ENCODE measurements around the gene RXRA. TPM values are rescaled to one million over a fixed set of nuclear protein-coding genes. Genes with fewer than 3 reads are reported as not detected.

Gene RXRA
- total RNA-seq, 1 donor from 2014 or later = 163 TPM

DNA sequence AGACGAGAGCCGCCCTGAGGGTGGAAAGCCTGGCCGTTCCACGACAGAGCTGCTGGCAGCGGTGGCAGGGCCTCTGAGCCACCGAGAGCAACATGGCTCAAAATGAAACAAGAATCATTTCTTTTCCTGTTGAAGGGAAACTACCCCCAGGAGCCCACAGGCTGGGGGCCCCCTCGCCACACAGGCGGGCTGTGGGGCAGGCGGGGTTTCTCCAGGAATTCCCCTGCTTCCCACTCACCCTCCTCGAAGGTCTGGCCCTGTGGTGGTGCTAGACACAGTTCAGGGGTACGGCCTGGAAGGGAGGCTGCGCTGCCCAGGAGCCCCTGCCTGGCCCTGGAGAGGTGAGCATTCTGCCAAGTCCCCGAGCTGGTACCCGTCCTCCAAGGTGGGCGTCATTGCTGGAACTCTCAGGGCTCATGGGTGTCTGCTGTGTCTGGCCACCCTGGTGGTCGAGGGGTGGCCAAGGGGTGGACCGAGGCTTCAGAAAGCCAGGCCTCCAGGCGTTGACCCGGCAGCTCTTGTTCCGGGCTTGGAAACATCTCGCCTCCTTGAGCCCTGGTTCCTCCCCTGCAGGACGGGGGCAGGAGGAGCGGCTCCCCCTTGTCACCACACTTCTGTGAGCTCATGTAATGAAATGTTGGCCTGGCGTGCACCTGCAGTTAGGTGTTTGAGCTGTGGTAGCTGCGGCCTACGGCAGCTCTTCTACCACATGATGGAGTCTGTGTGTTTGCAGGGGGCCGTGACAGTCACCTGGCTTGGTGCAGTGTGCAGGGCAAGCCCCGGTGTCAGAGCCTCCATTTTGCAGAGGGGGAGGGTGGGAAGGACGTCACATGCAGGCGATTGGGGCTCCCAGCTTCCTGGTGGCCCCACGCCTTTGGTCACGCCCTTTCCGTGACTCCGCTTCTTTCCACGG, 65.3 kb downstream of the RXRA start:
- DNase-seq (ENCODE audit: low spot score) (no peak), ATAC-seq (no peak)

DNA sequence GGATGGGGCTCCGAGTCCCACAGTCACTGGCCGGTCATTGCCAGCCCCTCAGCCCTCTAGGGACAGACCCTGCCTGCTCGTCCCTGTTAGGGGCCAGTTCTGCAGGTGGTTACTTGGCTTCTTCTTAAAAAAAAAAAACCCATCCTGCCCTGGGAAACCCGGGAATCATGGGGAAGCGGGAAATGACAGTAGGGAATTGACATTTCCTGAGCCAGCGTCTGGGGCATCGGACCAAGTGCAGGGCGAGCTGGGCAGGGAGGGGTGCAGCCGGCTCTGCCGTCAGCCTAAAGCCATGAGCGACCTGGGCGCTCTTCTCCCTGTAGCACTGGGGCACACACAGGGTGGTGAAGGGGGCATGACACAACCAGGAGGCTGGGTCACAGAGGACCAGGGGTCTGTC, 66.6 kb downstream of the RXRA start:
- no peak for ATAC-seq
- no peak for DNase-seq (ENCODE audit: low spot score)

DNA sequence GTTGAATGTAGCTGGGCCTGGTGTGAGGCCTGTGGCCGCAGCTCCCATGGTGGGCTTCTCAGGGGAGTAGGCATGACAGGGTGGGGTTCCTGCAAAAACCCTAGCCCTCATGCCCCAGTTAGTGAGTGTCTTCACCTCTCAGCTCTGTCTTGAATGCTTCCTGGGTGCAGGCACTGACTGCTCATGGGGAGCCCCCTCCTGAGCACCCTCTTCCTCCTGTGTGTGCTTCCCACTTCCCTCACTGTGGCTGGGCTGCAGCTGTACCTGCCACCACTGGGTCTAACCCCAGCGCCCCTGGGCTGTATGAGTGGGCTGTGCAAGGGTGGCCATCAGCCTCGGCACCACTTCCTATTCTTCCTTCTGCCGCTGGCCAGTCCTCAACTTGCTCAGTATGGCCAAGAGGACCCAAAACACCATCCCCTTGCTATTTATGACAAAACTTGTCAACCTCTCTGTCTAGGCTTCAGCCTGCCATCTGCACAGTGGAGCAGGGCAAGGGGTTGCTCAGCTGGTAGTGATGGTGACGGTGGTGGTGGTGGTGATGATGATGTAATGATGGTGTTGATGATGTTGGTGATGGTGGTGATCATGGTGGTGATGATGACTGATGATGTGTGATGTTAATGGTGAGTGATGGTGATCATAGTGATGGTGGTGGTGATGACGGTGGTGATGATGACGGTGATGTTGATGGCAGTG, 67.5 kb downstream of the RXRA start:
- ATAC-seq = no peak
- no peak for DNase-seq (ENCODE audit: low spot score)

DNA sequence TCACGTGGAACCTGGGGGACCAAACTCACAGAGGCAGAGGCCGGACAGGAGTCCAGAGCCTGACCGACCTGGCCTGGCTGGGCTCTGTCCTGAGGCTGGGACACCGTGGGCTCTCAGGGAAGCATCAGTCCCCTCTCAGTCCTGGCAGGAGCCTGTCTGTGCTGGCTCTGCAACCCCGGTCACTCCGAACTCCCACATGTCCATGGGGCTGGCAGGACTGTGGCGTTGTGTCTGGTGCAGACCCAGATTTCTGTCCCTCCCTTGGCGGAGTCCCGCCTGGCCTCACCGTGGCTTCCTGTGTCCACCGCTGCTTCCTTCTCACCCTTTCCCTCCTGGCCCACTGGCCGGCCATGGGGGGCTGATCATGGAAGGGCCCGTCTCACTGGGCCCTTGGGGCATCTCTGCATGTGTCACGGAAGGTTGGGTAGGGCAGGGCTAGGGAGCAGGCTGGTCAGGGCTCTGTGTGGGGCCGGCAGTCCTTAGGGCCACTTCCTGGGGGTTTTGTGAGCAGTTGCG, 68.8 kb downstream of the RXRA start:
- no peak for DNase-seq (ENCODE audit: low spot score)
- ATAC-seq = peak; percentile 3

DNA sequence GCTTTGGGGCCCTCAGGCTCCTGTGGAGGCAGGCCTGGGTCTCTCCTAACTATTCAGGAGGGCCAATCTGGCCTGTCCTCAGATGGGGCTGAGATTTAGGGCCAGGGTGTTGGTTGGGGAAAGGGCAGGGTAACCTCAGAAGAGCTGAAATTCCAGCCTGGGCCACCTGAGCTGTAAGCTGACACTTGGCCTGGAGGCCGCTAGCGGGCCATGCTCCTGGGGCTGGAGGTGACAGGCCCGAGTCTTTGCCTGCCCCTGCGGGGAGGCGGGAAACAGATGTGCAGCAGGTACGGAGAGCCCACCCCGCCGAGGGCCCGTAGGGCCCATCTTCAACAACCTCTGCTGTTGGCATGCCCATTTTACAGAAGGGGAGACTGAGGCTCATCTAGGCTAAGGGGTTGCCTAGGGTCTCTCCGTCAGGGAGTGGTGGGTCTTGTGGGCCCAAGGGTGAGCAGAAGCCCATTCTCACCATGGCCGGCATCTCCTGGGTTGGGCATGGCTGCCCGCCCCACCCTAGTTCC, 69.5 kb downstream of the RXRA start:
- ATAC-seq (peak; percentile 3), DNase-seq (ENCODE audit: low spot score) (no peak)

DNA sequence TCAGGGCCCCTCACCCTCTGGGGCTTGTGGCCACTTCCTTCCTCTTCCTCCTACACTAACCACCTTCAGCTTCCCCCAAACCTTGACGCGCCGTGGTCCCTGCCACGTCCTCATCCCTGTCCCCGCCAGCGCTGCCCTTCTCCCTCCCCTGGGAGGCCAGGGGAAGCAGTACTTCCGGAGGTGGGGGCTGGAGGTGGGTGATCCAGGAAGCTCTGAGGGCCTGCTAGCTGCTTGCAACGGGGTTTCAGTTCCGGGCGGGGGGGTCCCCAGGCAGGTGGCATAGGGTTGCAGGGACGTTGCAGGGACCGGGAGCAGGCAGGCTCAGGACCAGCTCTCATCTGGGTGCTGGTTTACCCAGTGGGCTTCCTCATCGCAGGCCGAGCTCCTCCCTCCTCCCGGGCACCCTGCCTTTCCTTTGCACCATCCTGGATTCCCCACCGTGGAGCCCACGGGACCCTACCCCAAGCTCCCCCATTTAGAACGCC, 70.0 kb downstream of the RXRA start:
- ATAC-seq (no peak), DNase-seq (ENCODE audit: low spot score) (no peak)

DNA sequence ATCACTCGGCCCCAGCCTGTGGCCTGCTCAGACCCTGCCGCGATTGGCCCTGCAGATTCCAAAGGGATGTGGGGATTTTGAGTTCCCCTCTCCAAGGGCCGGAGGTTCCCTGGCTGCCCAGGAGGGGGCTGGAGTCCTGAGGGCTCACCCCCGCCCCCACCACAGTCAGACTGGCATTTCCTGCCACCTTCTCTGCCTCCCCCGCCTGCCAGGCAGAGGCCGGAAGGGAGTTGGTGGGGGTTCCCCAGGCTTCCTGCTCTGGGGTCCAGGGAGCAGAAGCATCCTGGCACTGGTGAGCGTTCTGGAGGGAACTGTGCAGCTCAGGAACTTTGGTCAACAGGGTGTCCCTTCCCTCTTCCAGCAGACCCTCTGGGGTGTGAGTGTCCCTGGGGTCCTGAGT, 70.6 kb downstream of the RXRA start:
- DNase-seq (ENCODE audit: low spot score) = no peak
- peak; percentile 1 for ATAC-seq

DNA sequence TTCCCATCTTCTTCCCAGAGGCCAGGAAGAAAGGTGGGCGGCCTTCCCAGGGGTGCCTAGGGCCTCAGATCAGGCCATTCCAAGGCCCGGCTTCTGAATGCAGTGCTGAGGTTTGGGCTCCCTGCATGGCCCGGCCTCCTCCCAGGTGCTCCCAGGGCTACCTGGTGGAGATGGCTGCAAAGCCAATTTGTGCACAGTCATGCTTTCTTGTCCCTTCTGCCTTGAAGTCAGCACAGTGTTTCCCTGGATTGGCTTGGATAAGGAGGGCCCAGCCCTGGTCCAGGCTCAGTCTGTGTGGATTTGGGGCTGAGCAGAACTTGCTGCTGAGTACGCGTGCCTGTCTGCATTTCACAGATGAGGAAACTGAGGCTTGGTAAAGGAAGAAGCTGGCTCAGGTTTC, 72.5 kb downstream of the RXRA start:
- ATAC-seq = no peak
- no peak for DNase-seq (ENCODE audit: low spot score)

DNA sequence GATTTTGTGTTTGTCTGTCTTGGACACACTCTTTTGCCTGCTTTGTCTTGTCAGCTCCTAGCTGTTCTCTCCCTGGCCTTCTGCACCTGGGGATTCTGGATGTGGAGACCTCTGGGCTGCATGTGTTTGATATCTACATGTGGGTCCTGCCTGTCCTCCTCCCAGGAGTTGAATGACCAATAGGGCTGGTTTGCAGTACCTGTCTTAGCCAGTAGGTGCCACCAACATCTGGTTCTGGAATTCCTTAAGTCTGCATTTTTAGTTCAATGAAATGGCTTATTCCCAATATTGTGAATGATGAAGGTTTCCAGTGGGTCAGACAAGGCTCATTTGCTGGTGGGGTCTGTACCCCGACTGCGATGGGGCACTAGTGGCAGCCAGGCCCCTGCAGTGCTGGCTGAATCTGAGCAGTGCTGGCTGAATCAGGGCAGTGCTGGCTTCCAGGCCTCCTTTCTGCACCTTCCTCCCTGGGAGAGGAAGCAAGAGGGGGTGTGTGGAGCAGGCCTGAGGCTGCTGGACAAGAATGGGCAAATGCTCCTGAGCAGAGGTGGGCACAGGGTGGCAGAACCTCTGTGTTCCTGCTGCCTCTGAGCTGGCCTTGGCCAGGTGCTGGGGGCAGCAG, 73.3 kb downstream of the RXRA start:
- ATAC-seq (peak; percentile 33), DNase-seq (ENCODE audit: low spot score) (no peak)

DNA sequence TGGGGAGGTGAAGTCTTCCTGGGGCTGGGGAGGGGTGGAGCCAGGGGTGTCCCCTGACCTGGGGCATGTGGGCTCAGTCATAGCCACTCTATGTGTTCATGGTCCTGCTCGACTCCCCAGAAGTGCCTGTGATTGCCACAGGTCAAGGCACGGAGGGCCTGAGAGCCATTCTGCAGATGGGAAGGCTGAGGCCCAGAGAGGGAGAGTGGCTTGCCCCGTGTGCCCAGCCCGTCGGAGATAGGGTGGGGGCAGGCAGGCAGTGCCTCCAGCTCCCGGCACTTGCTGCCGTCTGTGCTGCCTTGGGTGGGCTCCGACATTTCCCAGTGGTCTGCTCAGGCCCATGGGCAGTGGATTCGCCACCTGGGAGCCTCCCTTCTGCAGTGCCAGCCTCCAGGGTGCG, 74.0 kb downstream of the RXRA start:
- DNase-seq (ENCODE audit: low spot score) (no peak), ATAC-seq (no peak)

DNA sequence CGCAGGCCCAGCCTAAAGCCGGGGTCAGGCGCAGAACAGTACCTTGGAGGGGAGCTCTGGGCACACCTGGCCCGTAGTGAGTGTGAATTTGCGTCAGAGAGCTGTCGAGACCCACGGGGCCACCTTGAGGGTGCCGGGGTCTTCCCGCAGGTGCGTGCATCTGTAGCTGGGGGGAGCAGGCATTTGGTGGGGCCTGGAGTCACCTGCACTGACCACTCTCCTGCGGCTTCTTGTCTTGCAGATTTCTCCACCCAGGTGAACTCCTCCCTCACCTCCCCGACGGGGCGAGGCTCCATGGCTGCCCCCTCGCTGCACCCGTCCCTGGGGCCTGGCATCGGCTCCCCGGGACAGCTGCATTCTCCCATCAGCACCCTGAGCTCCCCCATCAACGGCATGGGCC, 75.1 kb downstream of the RXRA start:
- no peak for ATAC-seq
- no peak for DNase-seq (ENCODE audit: low spot score)

DNA sequence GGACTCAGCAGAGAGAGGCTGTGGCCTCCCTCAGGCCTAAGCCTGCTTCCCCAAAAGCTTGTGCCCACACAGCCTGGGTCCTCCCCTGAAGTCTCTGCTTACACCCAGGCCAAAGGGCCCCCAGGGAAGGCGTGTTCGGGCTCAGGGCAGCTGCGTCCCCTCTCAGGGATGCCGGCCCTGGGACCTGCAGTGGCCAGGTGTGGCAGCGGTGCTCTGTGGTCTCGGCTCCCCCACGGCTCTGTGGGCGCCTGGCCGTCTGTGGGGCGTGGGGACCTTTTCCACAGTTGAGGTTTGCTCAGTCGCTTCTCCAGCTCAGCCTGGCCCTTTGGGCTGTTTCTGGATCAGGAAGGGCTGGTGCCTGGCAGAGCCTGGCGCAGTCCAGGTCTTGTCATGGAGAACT, 75.9 kb downstream of the RXRA start:
- DNase-seq (ENCODE audit: low spot score) (no peak), ATAC-seq (no peak)

DNA sequence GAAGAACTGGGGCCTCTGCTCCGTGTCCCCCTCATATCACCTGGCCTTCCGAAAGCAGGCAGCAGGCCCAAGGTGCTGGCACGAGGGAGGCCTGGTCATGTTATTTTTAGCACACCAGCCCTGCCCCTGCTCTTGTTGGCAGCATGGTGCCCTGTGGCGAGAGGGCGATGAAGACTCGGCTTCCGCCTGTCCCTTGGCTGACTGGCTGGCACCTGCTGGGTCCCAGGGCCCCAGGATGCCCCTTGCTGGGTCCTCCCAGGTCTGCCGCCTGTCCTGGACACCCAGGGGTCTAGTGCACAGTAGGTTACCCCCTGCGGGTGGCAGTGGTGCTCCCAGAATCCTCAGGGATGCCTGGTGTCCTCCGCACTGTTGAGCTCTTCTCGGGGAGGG, 77.0 kb downstream of the RXRA start:
- DNase-seq (ENCODE audit: low spot score) = no peak
- ATAC-seq = peak; percentile 12

DNA sequence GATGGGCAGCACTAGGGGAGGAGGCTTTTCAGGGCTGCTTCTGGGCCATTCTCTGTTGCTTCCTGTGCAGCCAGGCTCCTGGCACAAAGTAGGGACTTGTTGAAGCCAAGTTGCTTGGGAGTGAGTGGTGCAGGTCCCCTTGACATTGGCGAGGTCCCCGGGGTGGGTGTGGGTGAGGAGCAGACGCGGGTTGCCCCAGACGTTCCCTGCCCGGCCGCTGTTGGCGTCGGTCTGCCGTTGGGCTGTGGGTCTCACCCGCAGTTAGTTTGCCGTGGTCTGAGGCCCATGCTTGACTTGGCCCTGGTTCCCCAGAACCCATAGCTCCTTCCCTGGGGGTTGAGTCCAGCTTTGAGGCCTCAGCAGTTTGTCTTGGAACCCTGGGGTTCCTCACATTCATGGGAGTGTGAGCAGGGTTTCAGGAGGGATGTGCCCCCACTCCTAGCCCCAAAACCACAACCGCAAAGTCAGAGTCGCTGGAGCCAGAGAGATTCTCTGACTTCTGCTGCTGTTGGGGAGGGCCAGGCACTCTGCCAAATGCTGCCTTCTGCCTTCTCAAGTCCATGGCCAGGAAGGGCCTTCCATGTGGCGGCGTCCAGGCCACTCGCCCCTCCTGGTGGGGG, 77.5 kb downstream of the RXRA start:
- peak; percentile 71 for DNase-seq (ENCODE audit: low spot score)
- no peak for ATAC-seq

DNA sequence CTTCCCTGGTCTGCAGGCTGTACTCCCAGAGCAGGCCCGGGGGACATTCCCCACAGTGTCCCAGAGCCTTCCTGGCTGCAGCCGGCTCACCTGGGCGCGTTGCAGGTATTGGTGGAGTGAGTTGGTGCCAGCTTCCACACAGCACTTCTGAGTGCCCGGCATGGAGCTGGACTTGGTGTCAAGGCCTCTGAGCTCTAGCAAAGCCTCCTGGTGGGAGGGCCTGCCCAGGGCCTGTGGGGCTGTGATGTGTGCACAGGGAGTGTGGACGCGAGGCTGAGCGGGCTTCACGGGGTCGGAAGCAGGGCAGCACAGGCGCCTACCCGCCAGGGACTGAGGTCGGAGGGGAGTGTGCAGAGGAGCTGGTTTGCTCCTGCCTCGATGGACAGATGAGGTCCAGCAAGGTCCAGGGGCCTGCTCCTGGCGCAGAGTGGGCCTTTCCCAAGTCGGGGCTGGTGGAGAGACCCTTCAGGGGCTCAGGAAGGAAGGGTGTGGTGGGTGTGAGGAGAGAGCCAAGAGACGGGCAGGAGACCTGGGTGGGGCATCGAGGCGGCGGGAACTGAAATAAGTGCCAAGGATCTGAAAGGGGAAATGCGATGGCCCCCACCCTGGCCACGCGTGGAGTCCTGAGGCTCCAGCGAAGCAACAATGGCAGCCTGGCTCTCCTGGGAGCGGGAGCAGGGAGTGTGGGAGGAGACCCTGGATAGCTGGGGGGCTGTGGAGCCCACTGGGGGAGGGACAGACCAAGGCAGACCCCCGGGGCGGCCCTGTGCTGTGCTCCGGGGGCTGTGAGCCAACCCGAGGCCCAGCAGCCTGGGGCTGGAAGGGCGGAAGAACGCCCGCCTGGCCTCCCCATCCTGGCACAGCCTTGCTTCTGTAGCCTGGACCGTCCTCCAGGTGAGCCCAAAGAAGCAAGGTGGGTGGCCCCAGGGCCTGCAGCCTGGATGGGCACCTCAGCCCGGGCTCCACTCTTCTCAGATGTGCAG, 78.4 kb downstream of the RXRA start:
- ATAC-seq (no peak), DNase-seq (ENCODE audit: low spot score) (peak; percentile 64)

DNA sequence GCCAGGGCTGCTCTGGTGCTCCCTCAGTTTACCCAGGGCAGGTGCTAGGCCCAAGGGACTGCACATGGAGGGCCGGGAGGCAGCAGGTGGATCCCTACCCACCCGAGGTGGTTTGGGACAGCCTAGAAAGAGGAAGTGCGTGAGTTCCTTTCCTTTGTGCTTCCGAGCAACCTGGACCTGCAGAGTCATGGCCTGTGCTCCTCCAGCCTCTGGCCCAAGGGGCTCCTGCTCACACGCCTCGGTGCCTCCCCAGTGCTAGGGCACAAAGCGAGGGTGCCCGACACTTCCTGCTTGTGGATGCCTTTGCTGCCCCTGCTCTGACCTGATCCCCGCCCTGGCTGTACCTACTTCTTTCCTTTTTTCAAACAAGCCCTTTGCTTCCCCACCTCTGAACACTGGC, 79.3 kb downstream of the RXRA start:
- DNase-seq (ENCODE audit: low spot score) (no peak), ATAC-seq (no peak)

DNA sequence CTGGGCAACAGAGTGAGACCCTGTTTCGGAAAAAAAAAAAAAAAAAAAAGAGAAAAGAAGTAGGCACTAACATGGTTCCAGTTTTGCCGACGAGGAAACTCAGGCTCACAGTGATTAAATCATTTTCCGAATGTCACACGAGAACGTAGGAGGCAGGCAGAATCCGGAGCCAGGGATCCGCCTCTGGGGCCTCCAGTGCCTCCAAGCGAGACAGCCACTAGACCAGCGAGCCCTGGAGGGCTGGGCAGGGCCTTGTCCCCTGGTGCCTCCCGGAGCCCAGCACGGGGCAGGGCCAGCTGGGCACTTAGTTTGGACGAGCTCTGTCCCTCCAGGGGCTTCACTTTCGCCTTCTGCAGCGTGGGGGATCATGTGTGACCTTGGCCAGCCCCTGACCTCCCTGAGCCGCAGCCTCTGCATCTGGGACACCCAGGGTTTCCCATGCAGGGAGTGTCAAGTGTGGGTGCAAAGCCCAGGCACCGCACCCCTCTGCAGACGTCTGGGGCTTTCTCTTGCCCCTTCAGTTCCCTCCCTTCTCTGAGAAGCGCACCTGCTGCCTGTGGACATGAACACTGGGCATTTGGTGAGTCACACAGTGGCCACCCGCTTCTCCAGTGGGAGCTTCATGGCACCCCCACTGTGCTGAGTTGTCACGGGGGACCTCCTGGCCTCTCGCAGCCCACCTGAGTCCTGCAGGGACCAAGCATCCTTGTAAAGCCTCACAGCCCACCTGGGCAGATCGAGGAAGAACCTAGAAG, 80.3 kb downstream of the RXRA start:
- no peak for DNase-seq (ENCODE audit: low spot score)
- ATAC-seq = peak; percentile 4

DNA sequence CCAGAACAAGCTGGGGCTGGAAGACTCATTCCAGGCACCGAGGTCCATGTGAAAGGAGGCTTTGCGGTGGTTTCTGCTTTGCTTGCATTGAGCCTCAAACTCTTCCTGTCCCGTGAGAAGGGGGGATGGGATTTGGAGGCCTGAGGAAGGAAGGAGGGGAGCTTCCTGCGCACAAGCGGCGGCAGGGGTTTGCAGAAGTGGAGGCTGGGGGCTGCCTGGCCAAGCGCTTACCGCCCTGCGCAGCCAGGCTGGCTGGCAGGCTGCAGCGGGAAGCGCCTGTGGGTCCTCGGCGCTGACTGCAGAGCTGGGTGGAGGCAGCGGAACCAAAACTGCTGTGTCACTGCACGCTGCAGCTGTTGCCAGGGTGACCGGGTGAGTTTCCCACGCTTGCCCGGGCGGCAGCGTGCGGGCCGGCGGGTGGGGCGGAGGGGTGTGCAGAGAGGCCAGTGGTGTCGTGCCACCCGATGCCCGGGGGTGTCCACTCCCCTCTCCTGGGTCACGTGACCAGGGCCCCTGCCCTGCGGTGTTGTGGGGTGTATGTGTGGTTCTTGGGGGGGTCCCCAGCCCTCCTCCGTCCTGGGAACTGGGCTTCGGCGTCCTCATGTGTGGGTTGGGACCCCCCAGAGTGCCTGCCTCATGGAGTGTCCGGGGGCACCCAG, 81.0 kb downstream of the RXRA start:
- ATAC-seq = peak; percentile 60
- peak; percentile 93 for DNase-seq (ENCODE audit: low spot score)
